HEK293T (cell line): ENCODE data around the gene SRGAP3.

Experiments used
- HDGF ChIP-seq: fragments of 450-650 bp; IDR thresholded peaks from 2 replicates; pipeline ENCODE4 v1.6.1; 2017; ENCODE audit warnings: antibody characterized with exemption, borderline replicate concordance
- L3MBTL2 ChIP-seq: fragments of 450-650 bp; conservative IDR thresholded peaks from 2 replicates; pipeline ENCODE4 v1.6.1; 2016; ENCODE audit warnings: mild to moderate bottlenecking
- TF ChIP-seq, protein P1 (sequence below): fragments of 450-650 bp; IDR thresholded peaks from 2 replicates; pipeline ENCODE4 v1.6.1; 2016

DNA sequence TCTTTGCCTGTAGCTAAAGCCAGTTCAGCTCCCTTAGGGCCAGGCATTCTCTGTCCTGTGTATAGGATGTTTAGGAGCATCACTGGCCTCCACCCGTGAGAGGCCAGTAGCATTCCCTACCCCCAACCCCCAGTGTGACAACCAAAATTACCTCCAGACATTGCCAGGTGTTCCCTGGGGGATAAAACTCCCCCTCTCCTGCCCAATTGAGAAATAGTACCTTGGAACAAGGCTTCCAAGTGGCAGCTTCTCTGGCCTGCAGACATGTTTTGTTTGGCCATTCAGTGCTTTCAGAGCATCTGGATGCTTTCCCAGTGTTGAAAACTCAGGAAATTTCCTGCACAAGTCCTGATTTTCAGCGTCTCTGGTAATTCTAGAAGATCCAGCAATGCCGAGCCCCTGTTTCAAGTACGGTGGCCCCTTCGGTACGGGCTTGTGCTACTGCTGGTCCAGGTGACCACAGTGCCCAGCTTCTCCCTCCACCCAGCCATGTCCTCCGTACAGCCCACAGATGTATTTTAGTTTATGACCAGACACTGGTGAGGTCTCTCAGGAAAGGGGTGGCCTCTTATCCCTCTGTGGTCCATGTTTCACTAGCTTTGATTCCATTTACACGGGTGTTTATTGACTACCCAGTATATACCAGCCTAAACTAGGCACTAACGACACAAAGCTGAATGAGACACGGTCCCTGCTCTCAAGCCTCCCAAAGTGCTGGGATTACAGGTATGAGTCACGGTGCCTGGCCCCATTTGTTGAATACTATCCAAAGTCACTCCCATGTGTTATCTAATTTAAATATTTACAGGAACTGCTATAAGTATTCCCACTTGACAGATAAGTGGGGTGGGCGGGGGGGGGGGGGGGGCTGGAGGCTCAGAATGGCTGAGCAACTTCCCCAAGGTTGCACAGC, 160.7 kb downstream of the SRGAP3 start:
- TF ChIP-seq, protein P1, sequence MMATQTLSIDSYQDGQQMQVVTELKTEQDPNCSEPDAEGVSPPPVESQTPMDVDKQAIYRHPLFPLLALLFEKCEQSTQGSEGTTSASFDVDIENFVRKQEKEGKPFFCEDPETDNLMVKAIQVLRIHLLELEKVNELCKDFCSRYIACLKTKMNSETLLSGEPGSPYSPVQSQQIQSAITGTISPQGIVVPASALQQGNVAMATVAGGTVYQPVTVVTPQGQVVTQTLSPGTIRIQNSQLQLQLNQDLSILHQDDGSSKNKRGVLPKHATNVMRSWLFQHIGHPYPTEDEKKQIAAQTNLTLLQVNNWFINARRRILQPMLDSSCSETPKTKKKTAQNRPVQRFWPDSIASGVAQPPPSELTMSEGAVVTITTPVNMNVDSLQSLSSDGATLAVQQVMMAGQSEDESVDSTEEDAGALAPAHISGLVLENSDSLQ: no peak
- TF ChIP-seq HDGF: no peak
- TF ChIP-seq L3MBTL2: no peak
